Smooth muscle cell (in vitro differentiated cells): ENCODE data around the gene PLCXD1. TPM values are rescaled to one million over a fixed set of nuclear protein-coding genes. Genes with fewer than 3 reads are reported as not detected.

Experiments
- DNase-seq: peaks from one replicate; lab custom pipeline; 2025; ENCODE audit not compliant: unreplicated experiment; lab: John Stamatoyannopoulos, UW
- H2AFZ ChIP-seq: fragments of 200-600 bp; sonication (generic); 2 replicates; pipeline ENCODE4 v1.6.0; 2016; ENCODE audit warnings: antibody characterized with exemption, low read depth, mild to moderate bottlenecking
- H3F3A ChIP-seq: fragments of 200-600 bp; sonication (generic); 2 replicates; pipeline ENCODE4 v1.6.0; 2017; ENCODE audit warnings: antibody characterized with exemption, low read depth
- H3K27ac ChIP-seq: fragments of 200-600 bp; sonication (generic); 2 replicates; pipeline ENCODE4 v1.5.1; 2016; ENCODE audit warnings: low read depth, mild to moderate bottlenecking
- H3K27me3 ChIP-seq: fragments of 200-600 bp; sonication (generic); 2 replicates; pipeline ENCODE4 v1.6.1; 2016; ENCODE audit warnings: low read depth, mild to moderate bottlenecking
- H3K36me3 ChIP-seq: fragments of 200-600 bp; sonication (generic); 2 replicates; pipeline ENCODE4 v1.5.1; 2016; ENCODE audit warnings: low read depth
- H3K4me1 ChIP-seq: fragments of 200-600 bp; sonication (generic); 2 replicates; pipeline ENCODE4 v1.5.1; 2016; ENCODE audit warnings: low read depth
- H3K4me2 ChIP-seq: fragments of 200-600 bp; sonication (generic); 2 replicates; pipeline ENCODE4 v1.6.0; 2016; ENCODE audit warnings: mild to moderate bottlenecking
- H3K4me3 ChIP-seq: fragments of 200-600 bp; sonication (generic); 2 replicates; pipeline ENCODE4 v1.5.1; 2016; ENCODE audit warnings: mild to moderate bottlenecking
- H3K79me2 ChIP-seq: fragments of 200-600 bp; sonication (generic); 2 replicates; pipeline ENCODE4 v1.6.0; 2016; ENCODE audit warnings: low read depth, mild to moderate bottlenecking
- H3K9ac ChIP-seq: fragments of 200-600 bp; sonication (generic); 2 replicates; pipeline ENCODE4 v1.6.0; 2016; ENCODE audit warnings: low read depth
- H3K9me3 ChIP-seq: fragments of 200-600 bp; sonication (generic); replicated peaks from 2 replicates; pipeline ENCODE4 v1.5.1; 2016; ENCODE audit warnings: low read depth
- H4K20me1 ChIP-seq: fragments of 200-600 bp; sonication (generic); 2 replicates; pipeline ENCODE4 v1.6.0; 2016; ENCODE audit warnings: low read depth
- CTCF ChIP-seq: fragments of 200-600 bp; sonication (generic); IDR thresholded peaks from 2 replicates; pipeline ENCODE4 v1.5.1; 2017; ENCODE audit warnings: borderline replicate concordance, mild to moderate bottlenecking, antibody characterized with exemption; ENCODE audit not compliant: insufficient read depth, poor library complexity, severe bottlenecking
- WGBS: methylation state at CpG from one replicate; pipeline ENCODE4 v1.1.7; 2016; ENCODE audit warnings: low lambda C conversion rate; 5-methylcytosine and 5-hydroxymethylcytosine counted together
- polyA plus RNA-seq: library from polyadenylated mRNA; unstranded; fragments of >200 nt; fragmentation: Nextera tagmentation; extraction: Ambion mirVana; gene quantifications from 2 replicates; pipeline ENCODE4 v1.2.1, GENCODE V29; 2016
- total RNA-seq: library from RNA; depleted of rRNA; stranded (reverse); fragments of >200 nt; gene quantifications from 2 replicates; pipeline ENCODE4 v1.2.3, GENCODE V29; 2014

Gene PLCXD1
- total and polyA plus RNA-seq, 2 experiments from 2014 or later: 7.0 to 14.0 TPM

GRCh38 chrX:340641-341423, 59.7 kb downstream of the PLCXD1 start:
- Histone ChIP-seq H3K4me2 (no peak overlapping the region), H3K79me2 (no peaks in the 10 kb centered on the region), H2AFZ (no peak overlapping the region), H3K27ac (no peak overlapping the region), H3K9ac (no peak overlapping the region), H3K4me1 (no peaks in the 10 kb centered on the region), H3K4me3 (no peak overlapping the region), H3F3A (no peaks in the 10 kb centered on the region), H4K20me1 (no peaks in the 10 kb centered on the region), H3K9me3 (no peaks in the 10 kb centered on the region), H3K27me3 (no peaks in the 10 kb centered on the region), H3K36me3 (no peaks in the 10 kb centered on the region)
- WGBS: 91% methylated on average over 31 of the region's 52 CpGs
- no peak for DNase-seq
- no peak for TF ChIP-seq CTCF

GRCh38 chrX:341541-342101, 60.4 kb downstream of the PLCXD1 start:
- no peak for DNase-seq
- H4K20me1 ChIP-seq: no peaks in the 10 kb centered on the region
- H3K4me2 ChIP-seq: no peak overlapping the region
- no peaks in the 10 kb centered on the region for H3F3A ChIP-seq
- no peaks in the 10 kb centered on the region for H3K4me1 ChIP-seq
- WGBS: 96% methylated on average over 22 of the region's 36 CpGs
- no peaks in the 10 kb centered on the region for H3K36me3 ChIP-seq
- no peak overlapping the region for H2AFZ ChIP-seq
- H3K9ac ChIP-seq: no peak overlapping the region
- H3K4me3 ChIP-seq: no peak overlapping the region
- TF ChIP-seq CTCF: no peak
- no peaks in the 10 kb centered on the region for H3K79me2 ChIP-seq
- no peak overlapping the region for H3K27ac ChIP-seq
- no peaks in the 10 kb centered on the region for H3K27me3 ChIP-seq
- no peaks in the 10 kb centered on the region for H3K9me3 ChIP-seq

- Histone ChIP-seq H3K27me3 (no peaks in the 10 kb centered on the region), H3K27ac (no peak overlapping the region), H3K4me2 (no peak overlapping the region), H3K36me3 (no peaks in the 10 kb centered on the region), H4K20me1 (no peaks in the 10 kb centered on the region), H3K4me3 (no peak overlapping the region), H3K79me2 (no peaks in the 10 kb centered on the region), H2AFZ (no peak overlapping the region), H3K9ac (no peak overlapping the region), H3K4me1 (no peaks in the 10 kb centered on the region), H3F3A (no peaks in the 10 kb centered on the region), H3K9me3 (no peaks in the 10 kb centered on the region)
- DNase-seq: no peak
- 99% methylated on average over 38 of the region's 47 CpGs for WGBS
- no peak for TF ChIP-seq CTCF
Measured at GRCh38 chrX:344371-344901, 63.3 kb downstream of the PLCXD1 start.
